GM18951 (cell line): ENCODE results near the gene CCT8L2.
"Not testable (repeated sequence)": the region's sequence is repeated elsewhere in the genome, so short reads cannot be mapped to it uniquely, and the experiment has no call there.

ENCODE experiments used
- POLR2A ChIP-seq: IDR thresholded peaks from 4 replicates; pipeline ENCODE4 v1.6.1; 2011; ENCODE audit warnings: mild to moderate bottlenecking; ENCODE audit not compliant: insufficient read length, insufficient read depth; ENCODE audit errors: extremely low read depth
- in situ Hi-C: fragments of 300-500 bp; cut with MboI; formaldehyde crosslinking; loops from one replicate; pipeline ENCODE4 v1.12.0; 2022; ENCODE audit warnings: low sequenced_read_pairs, mixed read lengths, inconsistent platforms; ENCODE audit not compliant: unreplicated experiment

The CCT8L2 gene, protein sequence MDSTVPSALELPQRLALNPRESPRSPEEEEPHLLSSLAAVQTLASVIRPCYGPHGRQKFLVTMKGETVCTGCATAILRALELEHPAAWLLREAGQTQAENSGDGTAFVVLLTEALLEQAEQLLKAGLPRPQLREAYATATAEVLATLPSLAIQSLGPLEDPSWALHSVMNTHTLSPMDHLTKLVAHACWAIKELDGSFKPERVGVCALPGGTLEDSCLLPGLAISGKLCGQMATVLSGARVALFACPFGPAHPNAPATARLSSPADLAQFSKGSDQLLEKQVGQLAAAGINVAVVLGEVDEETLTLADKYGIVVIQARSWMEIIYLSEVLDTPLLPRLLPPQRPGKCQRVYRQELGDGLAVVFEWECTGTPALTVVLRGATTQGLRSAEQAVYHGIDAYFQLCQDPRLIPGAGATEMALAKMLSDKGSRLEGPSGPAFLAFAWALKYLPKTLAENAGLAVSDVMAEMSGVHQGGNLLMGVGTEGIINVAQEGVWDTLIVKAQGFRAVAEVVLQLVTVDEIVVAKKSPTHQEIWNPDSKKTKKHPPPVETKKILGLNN

DNA sequence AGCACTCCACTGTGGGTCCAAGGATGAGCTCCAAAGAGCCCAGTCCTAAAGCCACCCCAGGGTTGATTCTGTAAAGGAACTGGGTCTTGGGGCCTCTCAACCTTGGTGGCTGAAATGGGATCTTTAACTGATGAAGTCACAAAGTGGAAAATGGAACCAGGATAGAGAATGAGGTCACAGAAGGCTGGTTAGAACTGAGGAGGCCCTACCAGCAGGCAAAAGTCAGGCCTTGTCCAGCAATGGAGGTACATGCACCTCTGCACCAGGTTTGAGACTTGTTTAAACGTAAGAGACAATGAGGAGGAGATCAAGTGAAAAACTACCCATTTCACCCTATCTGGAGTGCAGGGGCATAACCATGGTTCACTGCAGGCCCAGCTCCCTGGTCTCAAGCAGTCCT is at the start of gene CCT8L2:
Gene CCT8L2 (minus strand): TSS at position 101 of the 400 bp plus-strand sequence. CDS start 260 bp downstream, outside the sequence.
- in situ Hi-C loops = not testable (repeated sequence)

DNA sequence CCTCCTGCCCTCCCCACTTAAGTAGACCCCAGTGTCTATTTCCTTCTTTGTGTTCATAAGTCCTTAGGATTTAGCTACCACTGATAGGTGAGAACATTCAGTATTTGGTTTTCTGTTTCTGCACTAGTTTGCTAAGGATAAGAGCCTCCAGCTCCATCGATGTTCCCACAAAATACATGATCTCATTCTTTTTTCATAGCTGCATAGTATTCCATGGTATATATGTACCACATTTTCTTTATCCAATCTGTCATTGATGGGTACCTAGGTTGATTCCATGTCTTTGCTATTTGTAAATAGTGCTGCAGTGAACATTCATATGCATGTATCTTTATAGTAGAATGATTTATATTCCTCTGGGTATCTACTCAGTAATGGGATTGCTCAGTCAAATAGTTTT is 42.8 kb upstream of the CCT8L2 start:
- in situ Hi-C loops = not testable (repeated sequence)

DNA sequence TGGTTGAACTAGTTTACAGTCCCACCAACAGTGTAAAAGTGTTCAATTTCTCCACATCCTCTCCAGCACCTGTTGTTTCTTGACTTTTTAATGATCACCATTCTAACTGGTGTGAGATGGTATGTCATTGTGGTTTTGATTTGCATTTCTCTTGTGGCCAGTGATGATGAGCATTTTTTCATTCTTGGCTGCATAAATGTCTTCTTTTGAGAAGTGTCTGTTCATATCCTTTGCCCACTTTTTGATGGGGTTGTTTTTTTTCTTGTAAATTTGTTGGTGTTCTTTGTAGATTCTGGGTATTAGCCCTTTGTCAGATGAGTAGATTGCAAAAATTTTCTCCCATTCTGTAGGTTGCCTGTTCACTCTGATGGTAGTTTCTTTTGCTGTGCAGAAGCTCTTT is 41.5 kb upstream of the CCT8L2 start:
- in situ Hi-C loops = not testable (repeated sequence)

DNA sequence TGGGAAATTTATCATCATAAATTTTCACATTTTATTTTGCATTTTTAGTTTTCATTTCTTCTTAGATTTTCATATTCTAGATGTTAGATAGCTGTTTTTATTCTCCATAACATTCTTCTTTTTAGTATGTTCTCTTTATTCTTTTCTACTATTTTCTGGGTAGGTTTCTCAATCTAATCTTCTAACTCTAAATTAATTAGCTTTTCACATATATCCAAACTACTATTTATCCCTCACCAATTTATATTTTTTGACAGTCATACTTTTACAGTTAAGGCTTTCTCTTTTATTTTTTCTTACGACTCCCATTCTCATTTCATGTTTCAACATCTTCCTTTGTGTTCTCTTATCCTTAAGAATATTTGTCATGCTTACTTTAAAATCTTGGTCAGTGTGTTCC is 35.9 kb upstream of the CCT8L2 start:
- in situ Hi-C loops = not testable (repeated sequence)

DNA sequence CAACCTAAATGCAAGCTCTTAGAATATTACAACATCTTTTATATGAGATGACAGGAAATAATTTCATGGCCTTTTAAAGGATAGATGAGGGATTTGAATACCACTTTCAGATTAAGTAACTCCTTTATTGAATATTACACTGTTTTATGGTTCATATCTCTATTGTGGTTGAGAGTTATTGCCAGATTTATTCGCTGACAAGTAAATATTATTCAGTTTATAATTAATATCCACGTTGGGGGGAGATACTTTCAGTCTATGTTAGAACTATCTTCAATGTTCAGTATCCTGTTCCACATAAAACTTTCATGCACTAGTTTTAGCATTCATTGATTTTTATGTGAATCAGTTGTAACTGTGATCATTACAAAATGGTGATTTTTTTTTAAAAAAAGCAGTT is 32.4 kb upstream of the CCT8L2 start:
- in situ Hi-C loops = not testable (repeated sequence)

DNA sequence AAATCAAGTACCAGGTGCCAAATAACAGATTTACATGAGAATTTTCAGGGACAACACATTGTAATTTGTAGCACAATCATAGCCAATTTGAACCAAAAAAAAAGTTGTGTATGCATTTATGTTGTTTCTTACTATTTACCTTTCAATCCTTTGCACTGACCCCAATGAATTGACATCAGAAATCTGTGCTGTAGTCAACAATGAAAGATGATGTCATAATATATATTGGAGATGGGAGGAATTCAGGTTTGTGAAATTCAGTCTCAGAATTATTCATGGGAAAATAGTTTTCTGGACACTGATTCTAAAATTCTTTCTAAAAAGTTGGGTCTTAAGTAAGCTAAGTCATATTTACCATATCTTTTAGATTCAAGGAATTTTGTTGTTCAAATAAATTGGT is 31.0 kb upstream of the CCT8L2 start:
- in situ Hi-C loops = not testable (repeated sequence)

DNA sequence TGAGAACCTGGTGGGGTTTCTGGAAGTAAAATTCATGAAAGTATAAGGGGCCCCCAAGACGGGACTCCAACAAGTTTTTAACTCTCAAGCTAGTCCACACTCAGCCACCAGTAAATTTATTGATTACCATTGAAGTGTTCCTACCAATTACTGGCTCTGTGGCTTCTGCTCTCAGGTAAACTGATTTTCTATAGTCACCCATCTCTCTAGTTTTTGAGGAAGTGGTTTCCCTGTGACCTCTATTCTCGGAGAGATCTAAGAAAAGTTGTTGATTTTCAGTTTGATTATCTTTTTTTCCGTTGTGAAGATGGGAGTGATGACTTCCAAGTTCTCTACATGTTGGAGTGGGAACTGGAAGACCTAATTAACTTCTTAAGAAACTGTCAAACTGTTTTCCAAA is 24.9 kb upstream of the CCT8L2 start:
- in situ Hi-C loops = not testable (repeated sequence)

DNA sequence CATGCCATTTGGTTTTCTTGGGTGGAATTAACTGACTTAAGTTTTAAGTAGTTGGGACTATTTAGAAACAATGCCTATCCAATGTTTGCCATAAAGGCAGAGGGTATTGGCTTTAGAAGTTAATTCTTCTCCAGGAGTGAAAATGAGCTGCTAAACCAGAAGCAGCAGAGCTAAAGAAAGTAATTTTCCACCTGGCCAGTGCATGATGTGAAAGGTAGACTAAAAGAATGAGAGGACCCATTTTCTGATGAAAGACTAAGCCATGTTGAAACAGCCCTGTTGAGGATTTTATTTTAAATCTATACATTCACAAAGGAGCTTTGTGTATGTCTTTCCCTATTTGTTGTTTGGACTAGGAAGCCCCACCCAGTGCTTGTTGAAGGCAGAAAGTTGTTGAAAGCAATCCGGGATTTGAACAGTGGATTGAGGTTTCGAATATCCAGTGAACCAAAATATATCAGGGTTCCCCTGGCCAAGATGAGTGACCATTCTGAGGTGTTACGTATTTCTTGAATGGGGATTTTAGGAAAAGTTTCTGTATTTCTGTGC is 23.9 kb upstream of the CCT8L2 start:
- in situ Hi-C loops = not testable (repeated sequence)

DNA sequence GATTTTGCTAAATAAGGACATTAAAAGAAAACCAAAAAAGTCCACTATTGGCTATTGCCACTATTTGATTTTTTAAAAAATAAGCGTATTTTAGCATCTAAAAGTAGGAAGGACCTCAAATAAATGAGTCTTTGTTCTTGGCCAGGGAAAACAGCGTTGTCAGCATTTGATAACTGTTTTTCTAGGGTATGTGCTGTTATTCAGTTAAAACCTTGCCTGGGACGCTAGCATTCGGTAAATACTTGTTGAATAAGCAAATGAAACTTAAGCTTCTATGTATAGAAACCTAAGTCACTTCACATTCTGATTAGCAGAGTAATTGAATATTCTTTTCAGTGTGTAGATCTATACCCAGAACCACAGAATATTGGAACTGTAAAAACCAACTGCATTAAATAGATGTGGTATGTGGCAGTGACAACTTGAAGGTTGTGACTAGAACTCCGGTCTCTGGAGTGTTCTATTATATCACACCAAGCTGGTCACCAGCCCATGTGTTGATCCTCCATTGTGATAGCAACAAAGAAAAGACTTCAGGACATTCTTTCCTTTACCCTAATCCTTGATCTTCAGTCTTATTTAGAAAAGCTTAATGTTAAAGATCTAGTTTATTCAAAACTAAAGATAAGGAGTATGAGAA is 23.1 kb upstream of the CCT8L2 start:
- in situ Hi-C loops = not testable (repeated sequence)

DNA sequence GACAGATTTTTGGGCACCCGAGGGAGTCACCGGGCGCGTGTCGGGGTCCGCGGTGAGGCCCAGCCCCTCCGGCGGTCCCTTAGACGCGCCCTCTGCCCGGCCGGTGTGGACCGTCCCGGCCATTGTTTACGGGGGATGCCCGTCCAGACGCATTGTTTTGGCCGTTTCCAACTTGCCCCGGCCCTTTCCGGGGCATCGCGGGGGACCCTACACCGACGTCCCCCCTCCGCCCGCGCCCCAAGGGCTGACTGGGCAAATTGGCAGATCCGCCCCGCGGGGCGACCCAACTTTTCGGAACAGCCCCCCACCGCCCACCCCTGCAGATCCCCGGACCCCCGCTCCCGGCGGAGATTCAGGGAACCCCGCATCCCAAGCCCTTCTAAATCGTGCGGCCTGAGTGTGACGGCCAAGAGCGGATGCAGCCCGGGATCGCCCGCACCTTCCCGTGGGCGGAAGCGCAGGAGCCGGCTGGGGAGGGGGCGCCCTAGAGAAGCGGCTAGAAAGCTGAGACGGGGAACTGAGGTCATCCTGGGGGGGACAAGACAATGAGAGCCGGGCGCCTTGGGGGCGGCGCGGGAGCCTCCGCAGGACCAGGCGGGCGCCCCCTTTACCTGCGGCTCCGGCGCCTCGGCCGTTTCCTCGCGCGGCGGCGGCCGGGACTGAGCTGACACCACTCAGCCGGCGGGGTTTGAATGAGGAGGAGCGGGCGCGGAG is 17.1 kb upstream of the CCT8L2 start:
- in situ Hi-C loops = no loop called here
- no peak for TF ChIP-seq POLR2A

DNA sequence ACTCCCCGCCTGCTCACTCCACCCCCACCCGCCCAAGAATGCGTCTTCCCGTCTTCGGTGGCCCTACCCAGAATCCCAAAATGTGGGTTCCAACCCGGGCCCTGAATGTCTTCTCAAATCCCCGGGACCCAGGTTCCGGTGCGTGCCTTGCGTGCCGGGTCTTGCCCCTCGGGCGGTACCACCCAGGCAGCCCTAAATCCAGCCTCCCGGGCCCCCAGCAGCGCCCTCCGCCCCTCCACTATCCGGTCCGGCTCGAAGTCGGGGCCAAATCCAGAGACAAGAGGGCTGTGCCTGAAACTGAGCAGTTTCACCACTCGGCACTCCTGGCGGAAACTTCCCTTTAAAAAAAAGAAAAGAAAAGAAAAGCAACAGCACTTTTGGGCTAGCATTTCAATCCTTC is 16.3 kb upstream of the CCT8L2 start:
- in situ Hi-C loops = no loop called here
- TF ChIP-seq POLR2A = no peak

DNA sequence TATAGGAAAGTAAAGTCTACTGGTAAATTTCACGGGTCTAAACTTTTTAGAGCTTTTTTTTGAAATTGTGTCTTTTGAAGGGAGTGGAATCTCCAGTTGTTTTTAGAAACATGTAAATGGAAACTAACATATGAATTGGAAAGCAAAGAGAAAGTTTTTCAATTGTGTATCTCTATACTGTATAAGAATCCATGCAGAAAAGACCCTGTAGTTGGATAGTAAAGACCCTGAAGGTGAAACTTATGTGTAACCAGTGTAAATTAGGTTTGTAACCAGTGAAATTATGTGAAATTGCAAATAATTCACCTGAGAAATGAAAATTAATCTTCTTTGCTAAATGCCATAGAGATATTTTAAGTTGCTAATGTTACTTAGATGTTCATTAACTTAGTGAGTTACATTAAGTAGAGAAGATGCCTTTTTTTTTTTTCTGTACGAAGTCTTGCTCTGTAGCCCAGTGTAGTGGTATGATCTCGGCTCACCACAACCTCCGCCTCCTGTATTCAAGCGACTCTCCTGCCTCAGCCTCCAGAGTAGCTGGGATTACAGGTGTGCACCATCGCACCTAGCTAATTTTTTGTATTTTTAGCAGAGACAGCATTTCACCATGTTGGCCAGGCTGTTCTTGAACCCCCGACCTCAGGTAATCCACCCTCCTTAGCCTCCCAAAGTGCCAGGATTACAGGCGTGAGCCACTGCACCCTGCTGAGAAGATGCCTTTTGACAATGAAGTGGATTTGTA is 11.8 kb upstream of the CCT8L2 start:
- in situ Hi-C loops = not testable (repeated sequence)

DNA sequence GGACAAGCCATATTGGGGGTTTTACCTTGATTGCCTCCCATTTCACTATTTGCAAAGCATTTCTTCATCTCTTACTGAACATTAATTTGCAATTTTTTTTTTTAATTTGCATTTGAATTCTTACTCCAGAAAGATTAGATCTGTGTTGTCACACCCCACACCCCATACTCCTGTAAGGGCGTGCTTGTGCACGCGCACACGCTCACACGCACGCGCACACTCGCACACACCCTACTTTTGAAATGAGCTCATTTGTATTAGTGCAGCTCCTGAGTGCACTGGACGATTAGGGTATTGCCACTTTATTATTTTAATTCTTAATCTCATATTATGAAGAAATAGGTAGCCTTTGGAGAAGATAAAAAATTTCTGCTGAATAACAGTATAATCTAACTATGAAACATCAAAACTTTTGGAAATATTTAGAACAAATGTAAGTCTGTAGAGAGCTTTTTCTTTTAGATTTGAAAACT is 11.2 kb upstream of the CCT8L2 start:
- in situ Hi-C loops = not testable (repeated sequence)

DNA sequence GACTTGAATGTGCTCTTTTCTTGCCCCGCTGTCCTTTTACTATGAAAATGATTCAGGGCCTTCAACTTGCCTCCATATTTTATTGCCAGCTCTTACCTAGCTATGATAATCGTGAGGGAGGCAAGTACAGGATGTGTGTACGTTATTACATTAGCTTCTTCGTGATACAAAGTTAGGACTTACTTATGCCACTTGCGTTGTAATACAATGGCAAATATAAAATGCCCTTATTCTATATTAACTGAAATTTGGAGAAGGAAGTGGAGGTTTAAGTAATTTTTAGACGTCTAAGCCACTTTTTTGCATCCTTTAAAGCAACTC is 10.8 kb upstream of the CCT8L2 start:
- no peak for TF ChIP-seq POLR2A
- in situ Hi-C loops = no loop called here

DNA sequence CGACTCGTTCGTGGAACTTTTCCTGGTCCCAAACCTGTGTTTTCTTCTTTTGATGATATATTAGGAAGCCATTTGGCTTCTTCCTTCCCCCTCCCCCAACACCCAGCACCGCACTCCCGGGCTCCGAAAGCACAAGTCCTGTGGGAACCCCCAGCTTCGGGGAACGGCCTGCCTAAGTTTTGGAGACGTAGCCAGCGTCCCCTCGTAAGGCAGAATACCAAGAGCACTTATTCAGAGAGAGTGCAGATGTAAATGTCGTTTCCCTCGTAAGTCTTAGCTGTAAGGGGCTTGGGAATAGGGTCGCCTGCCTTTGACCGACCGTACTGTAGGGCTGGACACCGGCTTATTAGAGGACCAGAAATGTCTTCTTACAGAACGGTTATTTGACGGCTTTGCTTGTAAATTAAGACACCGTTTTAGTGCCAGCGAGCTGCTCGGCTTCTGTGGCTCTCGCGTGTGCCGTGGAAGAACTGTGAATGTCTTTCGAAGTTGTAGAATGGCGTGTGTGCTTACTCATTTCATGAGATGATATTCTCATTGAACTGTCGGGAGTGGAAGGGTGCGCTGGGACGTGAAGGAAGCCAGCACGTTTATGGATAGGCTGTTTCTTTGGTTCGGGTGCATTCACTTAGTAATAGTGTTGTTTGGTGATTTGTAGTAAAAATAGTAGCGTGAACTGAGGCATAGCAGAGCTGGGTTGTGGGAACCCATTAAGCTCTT is 10.3 kb upstream of the CCT8L2 start:
- in situ Hi-C loops = not testable (repeated sequence)

DNA sequence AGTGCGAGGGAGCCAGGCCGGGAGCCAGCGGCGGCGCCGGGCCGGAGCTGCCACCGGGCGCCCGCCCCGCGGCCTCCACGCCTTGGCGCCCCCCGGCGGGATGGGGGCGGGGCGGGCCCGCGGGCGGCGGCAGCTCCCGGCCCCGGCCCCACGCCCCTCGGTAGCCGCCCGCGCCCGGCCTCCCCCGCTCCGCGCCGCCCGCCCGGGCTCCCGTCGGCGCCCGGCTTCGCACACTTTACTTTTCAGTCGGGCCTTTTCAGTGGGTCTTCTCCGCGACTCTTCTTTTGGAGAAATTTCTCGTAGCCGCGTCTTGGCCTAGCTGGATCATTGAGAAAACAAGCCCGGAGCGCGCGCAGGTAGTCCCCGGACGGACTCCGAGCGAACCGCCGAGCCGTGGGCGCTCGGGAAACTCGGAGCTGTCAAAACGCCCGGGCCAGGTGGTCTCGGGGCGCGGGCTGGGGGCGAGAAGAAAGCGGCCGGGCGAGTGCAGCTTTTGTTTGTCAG is 9.7 kb upstream of the CCT8L2 start:
- in situ Hi-C loops = not testable (repeated sequence)
